HepG2 (cell line): Measurements from ENCODE around the gene CAMSAP2. TPM values are rescaled to one million over a fixed set of nuclear protein-coding genes. Genes with fewer than 3 reads are reported as not detected.

ENCODE experiments used
- BCL3 ChIP-seq: sonication (generic); formaldehyde crosslinking; IDR thresholded peaks from 2 replicates; pipeline ENCODE4 v1.5.1; 2020; ENCODE audit warnings: mild to moderate bottlenecking, missing genetic modification reagents, moderate library complexity
- DNMT1 ChIP-seq: sonication (generic); formaldehyde crosslinking; IDR thresholded peaks from 2 replicates; pipeline ENCODE4 v1.5.1; 2020; ENCODE audit warnings: mild to moderate bottlenecking, missing genetic modification reagents
- DPF2 ChIP-seq: sonication (generic); formaldehyde crosslinking; IDR thresholded peaks from 2 replicates; pipeline ENCODE4 v1.4.0; 2020; ENCODE audit warnings: mild to moderate bottlenecking, low read depth, missing genetic modification reagents, borderline replicate concordance
- ESRRA ChIP-seq: sonication (generic); formaldehyde crosslinking; IDR thresholded peaks from 2 replicates; pipeline ENCODE4 v1.5.1; 2020; ENCODE audit warnings: mild to moderate bottlenecking, low read depth, missing genetic modification reagents
- ETV5 ChIP-seq: IDR thresholded peaks from 2 replicates; pipeline ENCODE4 v1.6.1; 2018; ENCODE audit warnings: missing biosample characterization, missing genetic modification reagents, inconsistent platforms, borderline replicate concordance
- FOXP4 ChIP-seq: sonication (generic); formaldehyde crosslinking; IDR thresholded peaks from 2 replicates; pipeline ENCODE4 v1.4.0; 2020; ENCODE audit warnings: missing genetic modification reagents
- GMEB2 ChIP-seq: IDR thresholded peaks from 2 replicates; pipeline ENCODE4 v1.6.1; 2016; ENCODE audit warnings: missing biosample characterization, missing genetic modification reagents, low read depth
- LCORL ChIP-seq, 2 experiments: fragments of 450-650 bp in 1 of 2; sonication (generic) in 1 of 2; formaldehyde crosslinking in 1 of 2; IDR thresholded peaks; 2 replicates each; pipeline versions ENCODE4 v1.5.0 to v1.6.1; 2017 to 2020; ENCODE audit warnings: antibody characterized with exemption in 1 of 2, missing genetic modification reagents in 1 of 2
- MIXL1 ChIP-seq: IDR thresholded peaks from 2 replicates; pipeline ENCODE4 v1.6.1; 2016
- NAIF1 ChIP-seq: sonication (generic); formaldehyde crosslinking; IDR thresholded peaks from 2 replicates; pipeline ENCODE4 v1.5.0; 2020; ENCODE audit warnings: mild to moderate bottlenecking, missing genetic modification reagents, borderline replicate concordance
- NFIB ChIP-seq: sonication (generic); formaldehyde crosslinking; IDR thresholded peaks from 2 replicates; pipeline ENCODE4 v1.9.0; 2021; ENCODE audit warnings: missing genetic modification reagents, mild to moderate bottlenecking, borderline replicate concordance
- SMARCE1 ChIP-seq: fragments of 450-650 bp; IDR thresholded peaks from 2 replicates; pipeline ENCODE4 v1.6.1; 2017; ENCODE audit warnings: borderline replicate concordance
- YEATS4 ChIP-seq: sonication (generic); formaldehyde crosslinking; IDR thresholded peaks from 2 replicates; pipeline ENCODE4 v1.4.0; 2020; ENCODE audit warnings: missing genetic modification reagents, borderline replicate concordance
- ZFP36L2 ChIP-seq: sonication (generic); formaldehyde crosslinking; IDR thresholded peaks from 2 replicates; pipeline ENCODE4 v1.4.0; 2020; ENCODE audit warnings: missing genetic modification reagents
- ZNF34 ChIP-seq: sonication (generic); formaldehyde crosslinking; IDR thresholded peaks from 2 replicates; pipeline ENCODE4 v1.4.0; 2020; ENCODE audit warnings: mild to moderate bottlenecking, missing genetic modification reagents, borderline replicate concordance
- ZNF513 ChIP-seq: sonication (generic); formaldehyde crosslinking; conservative IDR thresholded peaks from 2 replicates; pipeline ENCODE4 v1.5.0; 2020; ENCODE audit warnings: missing genetic modification reagents
- ZNF775 ChIP-seq: sonication (generic); formaldehyde crosslinking; IDR thresholded peaks from 2 replicates; pipeline ENCODE4 v1.4.0; 2020; ENCODE audit warnings: missing genetic modification reagents, mild to moderate bottlenecking, moderate library complexity, borderline replicate concordance
- ZNF788 ChIP-seq: sonication (generic); formaldehyde crosslinking; IDR thresholded peaks from 2 replicates; pipeline ENCODE4 v1.5.0; 2020; ENCODE audit warnings: mild to moderate bottlenecking, missing genetic modification reagents, borderline replicate concordance
- ZSCAN22 ChIP-seq: sonication (generic); formaldehyde crosslinking; IDR thresholded peaks from 2 replicates; pipeline ENCODE4 v1.4.0; 2020; ENCODE audit warnings: mild to moderate bottlenecking, missing genetic modification reagents
- ZSCAN30 ChIP-seq: sonication (generic); formaldehyde crosslinking; IDR thresholded peaks from 2 replicates; pipeline ENCODE4 v1.5.0; 2020; ENCODE audit warnings: mild to moderate bottlenecking, missing genetic modification reagents
- polyA plus RNA-seq, 8 experiments: library from polyadenylated mRNA; depleted of rRNA in 3 of 8; stranded (reverse) in 7 of 8; unstranded in 1 of 8; fragments of >200 nt; fragmentation: Illumina TruSeq in 4 of 8; extraction: Trizol in 4 of 8; gene quantifications; 2 replicates each; pipeline versions ENCODE4 v1.2.1 to v1.2.3, GENCODE V29; 2011 to 2016; ENCODE audit warnings: low read depth in 4 of 8, missing spikeins in 1 of 8, mixed read lengths in 1 of 8; ENCODE audit not compliant: insufficient read depth in 1 of 8
- total RNA-seq, 5 experiments: library from RNA; depleted of rRNA; stranded (reverse); fragments of >200 nt; fragmentation: Illumina TruSeq; extraction: Trizol; gene quantifications; 2 replicates each; pipeline ENCODE4 v1.2.3, GENCODE V29; 2016; ENCODE audit warnings: low read depth in 1 of 5
- TF ChIP-seq, protein P1 (sequence below), 2 experiments: fragments of 450-650 bp in 1 of 2; sonication (generic) in 1 of 2; formaldehyde crosslinking; IDR thresholded peaks; 2 replicates each; pipeline versions ENCODE4 v1.5.0 to v1.8.0; 2020 to 2022; ENCODE audit warnings: mild to moderate bottlenecking in 1 of 2, missing genetic modification reagents in 1 of 2
- TF ChIP-seq, protein P2 (sequence below): sonication (generic); formaldehyde crosslinking; IDR thresholded peaks from 2 replicates; pipeline ENCODE4 v1.8.1; 2022; ENCODE audit warnings: mild to moderate bottlenecking, missing genetic modification reagents

CAMSAP2 gene
- total and polyA plus RNA-seq, 2 of the 13 experiments (the other 11 are each of a cell fraction or from before 2014, with no cell fraction given): 3.4 to 8.2 TPM

DNA sequence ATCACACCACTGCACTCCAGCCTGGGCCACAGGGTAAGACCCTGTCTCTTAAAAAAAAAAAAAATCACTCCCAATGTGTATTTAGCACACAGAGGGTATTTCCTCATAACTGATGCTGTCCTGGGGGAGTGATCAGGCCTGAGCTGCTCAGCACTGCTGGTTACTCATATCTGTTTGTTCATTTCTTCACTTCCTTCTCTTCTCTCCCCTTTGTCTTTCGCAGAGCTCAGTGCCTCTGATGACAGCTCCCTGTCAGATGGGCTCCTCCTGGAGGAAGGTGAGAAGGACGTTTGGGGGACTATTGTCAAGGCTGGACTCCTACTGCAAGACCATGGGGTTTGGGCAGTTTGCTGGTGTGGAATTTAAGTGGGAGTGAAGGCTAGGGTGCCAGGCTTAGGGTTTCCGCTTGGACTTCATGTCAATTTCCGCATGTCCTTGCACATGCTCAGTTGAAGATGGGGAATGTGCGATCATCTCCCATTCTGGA is 169.0 kb downstream of the CAMSAP2 start (continued):
- TF ChIP-seq GMEB2 (CRISPR knock-in tag) (no peak), ZNF34 (no peak), YEATS4 (CRISPR knock-in tag) (no peak), ZNF788 (no peak), NAIF1 (CRISPR knock-in tag) (no peak), ZNF513 (CRISPR knock-in tag) (no peak), ZFP36L2 (CRISPR knock-in tag) (no peak), DNMT1 (CRISPR knock-in tag) (no peak), MIXL1 (CRISPR knock-in tag) (no peak), LCORL (IDR thresholded peaks at IDR 0.05) (no peak), LCORL (CRISPR knock-in tag; IDR thresholded peaks at IDR 0.05) (no peak), ESRRA (CRISPR knock-in tag) (no peak), SMARCE1 (no peak), NFIB (no peak), ZNF775 (CRISPR knock-in tag) (no peak), FOXP4 (CRISPR knock-in tag) (0 out of 2 replicates have a peak, but pooled peaks have one; percentile 32), ZSCAN22 (CRISPR knock-in tag) (no peak), DPF2 (CRISPR knock-in tag) (no peak), ETV5 (CRISPR knock-in tag) (peak; percentile 79), ZSCAN30 (CRISPR knock-in tag) (no peak), BCL3 (CRISPR knock-in tag) (no peak)
- TF ChIP-seq, protein P1, sequence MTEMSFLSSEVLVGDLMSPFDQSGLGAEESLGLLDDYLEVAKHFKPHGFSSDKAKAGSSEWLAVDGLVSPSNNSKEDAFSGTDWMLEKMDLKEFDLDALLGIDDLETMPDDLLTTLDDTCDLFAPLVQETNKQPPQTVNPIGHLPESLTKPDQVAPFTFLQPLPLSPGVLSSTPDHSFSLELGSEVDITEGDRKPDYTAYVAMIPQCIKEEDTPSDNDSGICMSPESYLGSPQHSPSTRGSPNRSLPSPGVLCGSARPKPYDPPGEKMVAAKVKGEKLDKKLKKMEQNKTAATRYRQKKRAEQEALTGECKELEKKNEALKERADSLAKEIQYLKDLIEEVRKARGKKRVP (CRISPR knock-in tag; IDR thresholded peaks at IDR 0.05): peak in 1 of 2 experiments; percentile 63; a peak in 1 of 4 replicates
- TF ChIP-seq, protein P2, sequence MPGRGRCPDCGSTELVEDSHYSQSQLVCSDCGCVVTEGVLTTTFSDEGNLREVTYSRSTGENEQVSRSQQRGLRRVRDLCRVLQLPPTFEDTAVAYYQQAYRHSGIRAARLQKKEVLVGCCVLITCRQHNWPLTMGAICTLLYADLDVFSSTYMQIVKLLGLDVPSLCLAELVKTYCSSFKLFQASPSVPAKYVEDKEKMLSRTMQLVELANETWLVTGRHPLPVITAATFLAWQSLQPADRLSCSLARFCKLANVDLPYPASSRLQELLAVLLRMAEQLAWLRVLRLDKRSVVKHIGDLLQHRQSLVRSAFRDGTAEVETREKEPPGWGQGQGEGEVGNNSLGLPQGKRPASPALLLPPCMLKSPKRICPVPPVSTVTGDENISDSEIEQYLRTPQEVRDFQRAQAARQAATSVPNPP (CRISPR knock-in tag): no peak
